Forelimb muscle (tissue), 1 donor: ENCODE measurements around the gene TTLL8. TPM values are rescaled to one million over a fixed set of nuclear protein-coding genes. Genes with fewer than 3 reads are reported as not detected.

Experiments
- DNase-seq: peaks from one replicate; pipeline ENCODE4 v3.0.0-alpha.2; 2013; ENCODE audit warnings: low read depth
- polyA plus RNA-seq: library from polyadenylated mRNA; unstranded; fragments of 120-200 nt; gene quantifications from one replicate; pipeline ENCODE4 v1.2.1, GENCODE V29; 2013; ENCODE audit not compliant: insufficient read length

The TTLL8 gene
- polyA plus RNA-seq, 1 donor, result not detected

GRCh38 chr22:50062509-50063135 lies 4.5 kb upstream of the TTLL8 start:
- DNase-seq, result no peak

DNA sequence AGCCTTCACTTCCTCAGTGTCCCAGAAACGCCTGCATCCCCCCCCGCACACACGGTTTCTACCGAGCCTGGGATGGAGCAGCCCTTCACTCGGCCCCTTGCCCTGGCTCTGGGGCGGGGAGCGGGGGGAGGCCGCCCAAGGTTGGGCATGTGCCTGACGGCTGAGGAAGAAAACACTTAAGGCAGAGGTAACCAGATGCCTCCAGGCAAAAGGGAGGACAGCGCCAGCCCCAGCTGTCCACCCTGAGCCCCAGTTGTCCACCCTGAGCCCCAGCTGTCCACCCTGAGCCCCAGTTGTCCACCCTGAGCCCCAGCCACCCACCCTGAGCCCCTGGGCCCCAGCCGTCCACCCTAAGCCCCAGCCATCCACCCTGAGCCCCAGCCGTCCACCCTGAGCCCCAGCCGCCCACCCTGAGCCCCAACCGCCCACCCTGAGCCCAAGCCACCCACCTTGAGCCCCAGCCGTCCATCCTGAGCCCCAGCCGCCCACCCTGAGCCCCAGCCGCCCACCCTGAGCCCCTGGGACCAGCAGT lies 3.8 kb upstream of the TTLL8 start:
- DNase-seq, result no peak

DNA sequence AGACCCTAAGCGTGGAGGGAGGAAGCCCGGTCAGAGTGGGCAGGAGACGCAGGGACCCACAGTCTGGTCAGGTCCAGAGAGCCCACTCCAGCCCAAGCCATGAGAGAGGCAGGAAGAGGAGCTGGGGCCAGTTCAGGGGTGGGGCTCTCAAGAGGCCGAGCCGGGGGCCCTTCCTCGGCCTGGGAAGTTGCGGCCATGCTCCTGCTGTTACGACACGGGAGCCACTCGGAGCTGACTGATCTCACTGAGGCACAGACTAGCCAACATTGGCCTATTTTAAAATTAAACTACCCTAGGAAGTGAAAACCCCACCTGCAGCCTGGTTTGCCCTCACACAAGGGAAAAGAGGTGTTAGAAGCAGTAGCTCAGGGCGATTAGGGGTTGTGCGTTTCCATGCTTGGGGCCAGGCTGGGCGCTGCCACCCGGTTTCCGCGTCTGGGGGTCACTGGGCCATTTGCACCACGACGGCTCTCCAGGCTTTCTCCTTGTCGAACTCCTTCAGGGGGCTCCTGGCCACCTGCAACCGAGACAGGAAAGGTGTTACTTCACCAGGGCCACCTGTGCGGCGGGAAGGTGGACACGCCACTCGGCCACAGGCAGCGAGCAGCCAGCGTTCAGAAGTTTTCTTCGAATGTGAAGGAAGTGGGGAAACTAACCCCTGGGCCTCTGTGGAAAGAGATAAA lies 3.2 kb upstream of the TTLL8 start:
- no peak for DNase-seq

- no peak for DNase-seq
Observed at GRCh38 chr22:50060441-50061140, 2.5 kb upstream of the TTLL8 start.

DNA sequence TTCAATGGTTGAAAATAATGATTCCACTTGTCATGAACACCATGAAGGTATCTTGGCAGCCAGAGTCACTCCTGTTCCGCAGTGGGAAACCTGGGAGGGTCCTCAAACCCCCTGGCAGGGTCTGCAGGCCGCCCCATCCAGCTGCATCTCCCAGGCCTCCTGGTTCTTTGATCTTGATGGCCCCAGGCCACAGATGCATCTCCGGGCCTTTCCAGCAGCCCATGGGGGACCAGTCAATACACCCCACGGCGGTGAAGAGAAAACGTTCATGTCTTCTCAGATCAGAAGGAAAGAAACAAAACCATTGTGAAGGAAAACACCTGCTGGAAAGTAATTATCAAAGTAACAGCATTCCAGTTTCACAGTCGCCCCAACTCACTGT lies 1.8 kb upstream of the TTLL8 start:
- DNase-seq, result no peak

DNA sequence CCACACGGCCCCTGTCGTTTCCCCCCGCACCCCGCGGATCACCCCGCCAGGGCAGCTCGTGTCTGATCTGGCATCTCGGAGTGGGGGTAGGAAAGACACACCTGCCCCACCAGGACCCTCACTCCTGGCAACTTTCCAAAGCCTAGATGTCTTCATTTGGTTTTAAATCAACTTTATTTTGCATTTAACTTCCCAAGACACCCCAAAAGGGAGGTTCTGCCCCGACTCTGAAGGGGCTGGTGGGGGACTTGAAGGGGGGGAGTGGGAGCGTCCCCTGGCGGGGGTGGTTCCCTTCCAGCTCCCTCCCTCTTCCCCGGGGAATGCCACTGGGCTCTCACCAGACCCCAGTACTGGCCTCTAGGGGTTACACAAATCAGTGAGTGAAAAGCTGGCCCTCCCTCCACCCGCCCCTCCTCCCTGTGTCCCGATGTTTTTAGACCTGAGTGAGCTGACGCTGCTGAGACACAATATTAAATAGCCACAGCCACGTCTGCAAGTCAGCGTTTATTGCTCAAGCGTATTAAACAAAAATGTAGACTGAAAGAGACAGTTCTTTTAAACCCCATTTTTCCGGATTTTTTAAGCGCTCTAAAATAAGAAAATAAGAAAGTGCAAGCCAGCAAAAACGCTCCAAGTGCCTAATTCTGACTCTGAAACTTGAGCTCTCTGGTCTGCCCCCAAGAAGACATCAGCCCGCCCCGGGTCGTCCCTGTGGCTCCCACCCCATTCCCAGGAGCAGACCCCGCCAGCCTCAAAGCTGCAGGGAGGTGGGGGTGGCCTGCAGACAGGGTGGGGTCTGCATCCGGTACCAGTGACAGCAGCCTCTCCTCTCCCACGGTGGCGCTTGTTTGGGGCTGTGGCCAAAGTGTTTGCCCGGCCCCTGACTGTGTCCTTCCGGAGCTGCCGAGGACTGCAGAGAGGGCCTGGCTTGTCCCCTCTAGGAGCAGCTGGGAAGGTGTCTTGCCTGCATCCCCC lies 1.1 kb upstream of the TTLL8 start:
- no peak for DNase-seq

DNA sequence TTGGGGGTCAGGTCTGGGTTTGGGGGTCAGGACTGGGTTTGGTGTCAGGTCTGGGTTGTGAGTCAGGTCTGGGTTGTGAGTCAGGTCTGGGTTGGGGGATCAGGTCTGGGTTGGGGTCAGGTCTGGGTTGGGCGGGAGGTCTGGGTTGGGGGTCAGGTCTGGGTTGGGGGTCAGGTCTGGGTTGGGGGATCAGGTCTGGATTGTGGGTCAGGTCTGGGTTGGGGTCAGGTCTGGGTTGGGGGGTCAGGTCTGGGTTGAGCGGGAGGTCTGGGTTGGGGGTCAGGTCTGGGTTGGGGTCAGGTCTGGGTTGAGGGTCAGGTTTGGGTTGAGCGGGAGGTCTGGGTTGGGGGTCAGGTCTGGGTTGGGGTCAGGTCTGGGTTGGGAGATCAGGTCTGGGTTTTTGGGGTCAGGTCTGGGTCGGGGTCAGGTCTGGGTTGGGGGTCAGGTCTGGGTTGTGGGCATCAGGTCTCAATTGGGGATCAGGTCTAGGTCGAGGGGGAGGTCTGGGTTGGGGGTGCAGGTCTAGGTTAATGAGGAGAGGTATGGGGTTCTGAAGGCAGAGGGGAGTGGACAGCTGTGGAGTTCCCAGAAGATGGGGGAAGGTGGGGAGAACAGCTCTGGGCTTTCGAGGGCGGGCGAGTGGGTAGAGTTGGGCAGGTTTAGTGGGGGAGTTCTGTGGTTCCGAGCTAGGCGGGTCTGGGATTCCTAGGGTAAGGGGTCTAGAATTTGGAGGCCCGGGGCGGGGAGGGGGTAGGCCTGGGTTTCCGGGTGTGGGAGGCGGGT lies 629 bp downstream of the TTLL8 start:
- no peak for DNase-seq

DNA sequence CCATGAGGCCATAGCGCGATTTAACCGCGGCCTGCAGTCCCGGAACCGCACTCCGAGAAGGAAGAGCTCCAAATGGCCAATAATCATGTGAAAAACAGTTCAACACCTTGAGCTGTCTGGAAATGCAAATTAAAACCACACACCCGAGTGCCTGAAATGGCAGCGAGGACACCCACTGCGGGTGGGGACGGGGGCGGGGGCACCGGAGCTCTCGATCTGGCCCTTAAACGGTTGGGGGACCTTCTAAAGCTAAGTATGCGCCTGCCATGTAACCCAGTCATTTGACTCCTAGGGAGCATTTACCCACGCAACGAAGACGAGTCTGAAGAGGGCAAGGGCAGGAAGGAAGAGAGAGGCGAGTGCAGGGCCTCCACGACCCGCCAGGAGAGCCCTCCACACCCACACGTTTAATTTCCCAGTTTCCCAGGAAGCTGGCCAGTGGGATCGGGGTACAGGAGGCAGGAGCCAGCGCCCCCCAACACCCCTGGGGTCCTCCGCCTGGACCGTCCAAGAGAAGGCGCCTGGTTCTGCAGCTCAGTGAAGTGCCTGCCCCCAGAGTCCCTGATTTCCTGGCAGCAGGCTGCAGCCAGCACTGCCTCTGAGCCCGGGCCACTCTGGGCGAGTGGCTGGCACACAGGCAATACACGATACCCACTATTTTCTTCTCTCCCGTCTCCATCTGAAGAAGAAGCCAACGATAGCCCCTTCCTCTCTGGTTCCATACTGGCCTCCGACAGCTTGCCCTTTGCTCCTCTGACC lies 1.7 kb downstream of the TTLL8 start:
- DNase-seq, result no peak

DNA sequence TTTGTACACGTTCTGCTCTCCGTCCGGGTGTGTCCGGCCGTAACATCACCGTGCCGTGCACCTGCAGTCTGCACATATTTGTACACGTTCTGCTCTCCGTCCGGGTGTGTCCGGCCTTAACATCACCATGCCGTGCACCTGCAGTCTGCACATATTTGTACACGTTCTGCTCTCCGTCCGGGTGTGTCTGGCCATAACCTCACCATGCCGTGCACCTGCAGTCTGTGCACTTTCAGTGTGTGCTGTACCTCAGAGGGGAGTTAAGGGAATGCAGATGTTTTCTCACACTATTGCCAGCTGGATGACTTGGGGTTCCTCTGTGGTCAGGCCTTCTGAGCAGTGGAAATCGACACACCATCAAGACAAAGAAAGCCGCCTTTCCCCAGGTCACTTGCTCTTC lies 4.2 kb downstream of the TTLL8 start:
- DNase-seq, result no peak

DNA sequence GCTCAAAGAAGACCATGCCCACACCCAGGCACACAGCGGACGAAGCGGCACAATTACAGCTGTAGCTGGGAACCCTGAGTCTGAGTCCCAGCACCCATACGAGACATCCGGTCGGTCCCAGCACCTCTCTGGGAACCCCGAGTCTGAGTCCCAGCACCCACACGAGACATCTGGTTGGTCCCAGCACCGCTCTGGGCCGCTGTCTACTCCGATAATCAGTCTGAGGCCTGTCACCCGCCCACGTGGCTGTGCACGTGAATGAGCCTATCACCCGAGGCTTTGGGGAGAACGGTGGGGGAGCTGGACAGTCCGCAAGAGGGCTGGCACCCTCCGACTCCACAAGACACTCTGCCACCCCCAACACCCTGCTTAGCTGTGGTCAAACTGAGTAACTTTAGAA lies 6.2 kb downstream of the TTLL8 start:
- no peak for DNase-seq

DNA sequence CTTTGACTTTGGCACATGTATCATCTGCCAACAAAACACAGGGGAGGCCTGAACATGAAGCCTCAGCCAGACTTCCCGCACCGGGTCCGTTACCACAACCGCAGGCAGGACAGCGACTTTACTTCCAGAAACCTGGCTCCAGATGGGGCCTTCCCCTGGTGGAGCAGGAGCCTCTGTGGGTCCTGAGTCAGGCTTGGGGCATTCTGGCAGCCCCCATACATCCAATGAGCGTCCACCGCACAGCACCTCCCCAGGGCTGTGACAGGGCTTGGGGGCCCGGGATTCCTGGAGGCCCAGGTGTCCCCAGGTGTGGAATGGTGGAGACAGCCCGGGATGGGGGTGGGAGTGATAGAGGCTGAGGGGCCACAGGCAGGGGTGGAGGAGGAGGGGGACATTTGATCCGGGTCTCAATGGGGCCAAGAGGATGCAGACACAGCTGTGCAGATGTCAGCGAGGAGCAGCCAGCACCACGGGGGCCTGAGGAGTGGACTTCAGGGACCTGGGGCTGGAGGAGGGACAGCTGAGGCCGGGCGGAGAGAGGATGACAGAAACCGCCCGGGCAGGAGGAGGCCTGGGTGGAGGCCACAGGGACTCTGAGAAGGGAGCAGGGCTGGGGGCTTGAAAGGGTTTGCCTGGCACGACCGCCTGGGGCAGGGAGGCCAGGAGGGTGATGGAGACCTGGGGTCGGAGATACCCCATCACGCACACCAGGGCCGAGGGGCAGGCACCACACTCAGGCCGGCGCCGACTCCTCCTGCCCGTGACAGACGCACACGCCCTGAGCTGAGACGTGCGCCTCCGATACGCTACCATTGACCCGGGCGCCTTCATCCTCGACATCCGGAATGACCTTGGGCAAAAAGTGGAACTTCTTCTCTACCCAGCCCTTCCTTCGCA lies 8.6 kb downstream of the TTLL8 start:
- no peak for DNase-seq

DNA sequence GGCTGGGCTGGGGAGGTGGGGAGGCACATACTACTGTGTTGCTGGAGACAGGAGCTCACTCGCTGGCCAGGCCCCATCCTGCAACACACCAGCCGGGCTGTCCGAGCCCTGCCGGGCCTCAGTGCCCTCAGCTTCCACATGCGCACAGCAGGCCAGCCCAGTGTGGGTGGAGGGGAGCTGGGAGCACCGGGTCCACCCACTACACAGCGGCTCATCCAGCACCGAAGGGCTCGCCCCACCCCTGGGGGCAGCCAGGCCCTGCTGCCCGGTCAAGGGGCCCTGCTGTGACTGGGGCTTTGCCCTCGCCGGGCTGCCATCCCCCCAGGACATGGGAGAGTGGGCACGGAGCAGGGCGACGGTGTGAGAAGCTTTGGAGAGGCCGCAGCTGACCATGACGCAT lies 9.3 kb downstream of the TTLL8 start:
- DNase-seq, result no peak

DNA sequence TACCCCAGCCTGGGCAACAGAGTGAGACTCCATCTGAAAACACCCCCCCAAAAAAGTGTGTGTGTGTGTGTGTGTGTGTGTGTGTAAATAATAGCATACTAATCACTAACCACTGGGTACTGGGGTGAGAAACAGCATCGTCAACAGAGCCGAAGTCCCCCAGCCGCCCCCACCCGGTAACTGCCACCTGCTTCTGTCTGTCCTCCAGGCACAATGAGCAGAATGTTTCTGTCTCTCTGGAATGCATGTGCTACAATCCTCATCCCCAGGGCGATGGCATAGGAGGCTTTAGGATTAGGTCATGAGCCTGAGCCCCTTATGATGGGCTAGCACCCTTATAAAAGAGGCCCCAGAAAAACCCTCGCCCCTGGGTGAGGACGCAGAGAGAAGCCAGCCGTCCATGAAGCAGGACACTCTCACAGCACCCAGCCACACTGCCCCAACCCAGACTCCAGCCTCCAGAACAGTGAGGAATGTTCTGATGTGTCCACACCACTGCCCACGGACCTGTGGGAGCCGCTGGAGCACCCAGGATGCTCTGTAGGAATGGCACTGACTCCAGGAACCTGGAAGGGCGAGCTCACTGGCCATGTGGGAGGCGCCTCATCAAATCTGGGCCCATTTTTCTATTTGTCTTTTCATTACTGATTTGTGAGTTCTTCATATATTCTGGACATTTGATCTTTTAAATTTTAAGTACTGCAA lies 9.9 kb downstream of the TTLL8 start:
- no peak for DNase-seq

- no peak for DNase-seq
Observed at GRCh38 chr22:50047346-50047745, 10.8 kb downstream of the TTLL8 start.

DNA sequence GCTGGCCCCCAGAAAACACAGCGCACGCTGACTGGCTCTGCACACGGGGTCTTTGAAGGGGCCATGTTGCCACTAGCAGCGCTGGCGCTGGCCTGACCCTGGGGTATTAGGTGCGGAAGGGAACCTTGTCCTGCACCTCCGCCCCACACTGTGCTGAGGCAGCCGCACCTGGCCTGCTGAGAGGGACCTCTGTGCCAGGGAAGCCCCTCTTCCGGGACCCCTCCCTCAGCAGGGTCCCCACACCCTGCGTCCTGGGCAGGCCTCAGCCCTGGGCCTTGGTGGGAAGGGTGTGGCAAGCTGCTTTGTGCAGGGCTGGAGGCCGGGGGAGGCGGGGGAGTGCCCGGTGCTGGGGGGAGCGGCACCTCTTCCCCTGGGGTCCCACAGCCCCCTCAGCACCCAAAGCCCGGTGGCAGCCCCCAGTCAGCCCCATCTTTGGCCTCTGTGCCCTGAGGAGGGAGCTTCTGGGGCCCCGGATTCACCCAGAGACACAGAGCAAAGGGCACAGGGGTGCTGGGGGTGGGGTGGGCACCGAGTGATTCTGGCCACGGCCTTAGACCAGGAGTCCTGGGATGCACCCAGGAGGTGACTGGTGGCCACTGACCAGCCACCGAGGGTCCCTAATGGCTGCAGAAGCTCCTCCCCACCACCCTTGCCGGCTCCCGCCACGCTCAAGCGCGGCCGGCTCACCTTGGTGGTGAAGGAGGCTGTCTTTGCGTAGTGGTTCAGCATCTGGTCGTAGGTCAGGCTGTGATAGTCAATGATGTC lies 11.4 kb downstream of the TTLL8 start:
- no peak for DNase-seq

DNA sequence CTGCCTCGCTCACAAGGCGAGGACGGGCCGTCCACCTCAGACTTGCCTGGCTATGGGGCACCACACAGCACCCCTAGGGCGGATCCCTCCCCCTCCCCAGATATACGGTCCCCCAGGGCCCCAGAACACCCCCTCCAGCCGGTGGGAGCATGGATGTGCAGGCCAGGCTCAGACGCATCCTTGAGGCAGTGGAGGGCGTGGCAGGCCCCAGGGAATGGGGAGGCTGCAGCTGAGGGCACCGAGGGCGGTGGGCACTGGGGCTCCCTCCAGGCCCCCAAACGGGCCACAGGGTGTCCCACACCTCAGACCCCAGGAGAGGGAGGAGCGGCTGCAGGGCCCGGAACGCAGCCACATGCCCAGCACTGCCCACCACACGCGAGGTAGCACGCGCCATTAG lies 12.1 kb downstream of the TTLL8 start:
- no peak for DNase-seq

GRCh38 chr22:50045211-50046018 lies 12.7 kb downstream of the TTLL8 start:
- DNase-seq, result no peak
